Stimulated activated CD4-positive, alpha-beta T cell treated with anti-CD3 and anti-CD28 coated beads, Interleukin-2, amount 100 ng/mL, for 48 hours (primary cell): ENCODE results near the gene ELAVL1.
"Not testable (repeated sequence)": the region's sequence is repeated elsewhere in the genome, so short reads cannot be mapped to it uniquely, and the experiment has no call there.

Source experiments
- DNase-seq, 2 donors: peaks; one replicate each; pipeline ENCODE4 v3.0.0-alpha.2; 2020

ELAVL1 gene

GRCh38 chr19:8005534-8006256, at the start of gene ELAVL1:
TSS of gene ELAVL1 (minus strand) at chr19:8005641. CDS start at chr19:7991815, 13,826 bp downstream.
- peak; percentile 86 to 91 for DNase-seq

DNA sequence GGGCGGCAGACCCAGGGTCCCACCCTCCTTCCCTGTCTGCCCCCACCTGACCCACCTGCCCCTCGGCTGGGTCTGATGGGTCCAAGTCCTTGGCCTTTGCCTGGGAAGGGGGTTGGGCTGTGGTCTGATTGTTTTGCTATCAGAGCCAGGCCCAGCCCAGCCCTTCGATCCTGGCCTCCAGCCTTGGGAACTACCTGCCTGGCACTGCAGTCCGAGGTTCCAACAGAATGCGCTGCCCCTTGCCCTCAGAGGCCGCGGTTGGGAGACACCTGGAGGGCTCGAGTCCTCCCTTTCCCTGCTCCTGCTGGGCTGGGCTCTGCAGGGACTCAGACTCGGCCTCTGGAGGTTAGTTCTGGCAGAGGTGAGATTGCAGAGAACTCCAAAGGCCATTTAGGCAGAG, 48.7 kb upstream of the ELAVL1 start:
- DNase-seq = no peak

DNA sequence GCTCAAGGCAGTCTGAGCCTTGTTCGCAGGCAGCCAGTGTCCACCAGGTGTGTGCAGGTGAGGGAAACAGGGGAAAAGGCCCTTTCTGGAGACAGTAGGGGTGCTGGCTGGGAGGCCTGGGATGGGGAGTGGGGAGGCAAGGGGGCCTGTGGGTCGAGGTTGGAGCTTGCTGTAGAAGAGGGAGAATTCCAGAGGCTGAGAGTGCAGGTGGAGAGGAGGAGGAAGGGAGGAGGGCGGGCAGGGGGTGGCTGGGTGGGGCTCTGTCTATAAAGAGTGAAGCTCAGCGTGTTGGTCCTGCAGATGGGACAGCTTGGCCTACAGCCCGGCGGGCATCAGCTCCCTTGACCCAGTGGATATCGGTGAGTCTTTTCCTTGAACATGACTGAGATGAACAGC, 47.0 kb upstream of the ELAVL1 start, which contains the start of gene CCL25:
Gene CCL25, plus strand, starts transcription at position 297 of the 396 bp plus-strand sequence. CDS start 290 bp downstream, outside the sequence.
- no peak for DNase-seq

DNA sequence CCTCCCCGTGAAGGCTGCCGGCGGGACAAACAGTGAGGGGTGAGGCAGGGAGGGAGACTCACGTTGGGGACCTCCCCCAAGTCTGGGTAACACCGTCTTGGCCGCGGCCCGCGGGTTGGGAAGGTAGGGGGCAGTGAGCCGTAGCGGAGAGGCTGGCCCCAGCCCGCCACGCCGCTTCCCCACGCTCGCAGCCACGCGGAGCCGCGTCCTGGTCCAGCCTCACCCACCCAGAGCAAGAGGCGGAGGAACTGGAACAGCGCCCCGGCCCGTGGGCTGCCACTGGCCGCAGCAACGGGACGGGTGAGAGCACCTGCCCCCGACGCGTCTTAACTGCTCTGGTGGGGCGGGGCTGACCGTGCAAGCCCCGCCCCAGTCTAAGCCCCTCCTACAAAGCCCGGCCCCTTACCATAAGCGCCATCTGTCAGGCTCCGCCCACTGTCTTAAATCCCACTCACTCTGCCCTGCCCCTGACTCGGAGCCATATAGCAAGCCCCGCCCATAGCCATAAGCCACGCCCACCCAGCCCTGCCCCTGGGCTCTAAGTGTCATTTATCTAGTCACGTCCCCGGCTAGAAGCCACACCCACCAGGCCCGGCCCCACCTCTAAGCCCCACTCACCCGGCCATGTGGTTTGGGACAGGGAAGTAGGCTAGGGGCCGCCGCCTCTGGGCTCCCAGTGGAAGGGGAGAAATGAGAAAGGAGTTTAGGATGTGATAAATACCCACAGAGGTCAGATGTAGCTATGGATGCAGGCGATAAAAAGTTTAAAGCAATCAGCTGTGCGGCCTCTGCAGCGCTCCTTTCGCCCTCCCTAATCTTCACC, 45.0 kb upstream of the ELAVL1 start:
- peak; percentile 85 to 93 for DNase-seq

- DNase-seq = no peak
Observed at GRCh38 chr19:8046569-8047165, 41.2 kb upstream of the ELAVL1 start.

DNA sequence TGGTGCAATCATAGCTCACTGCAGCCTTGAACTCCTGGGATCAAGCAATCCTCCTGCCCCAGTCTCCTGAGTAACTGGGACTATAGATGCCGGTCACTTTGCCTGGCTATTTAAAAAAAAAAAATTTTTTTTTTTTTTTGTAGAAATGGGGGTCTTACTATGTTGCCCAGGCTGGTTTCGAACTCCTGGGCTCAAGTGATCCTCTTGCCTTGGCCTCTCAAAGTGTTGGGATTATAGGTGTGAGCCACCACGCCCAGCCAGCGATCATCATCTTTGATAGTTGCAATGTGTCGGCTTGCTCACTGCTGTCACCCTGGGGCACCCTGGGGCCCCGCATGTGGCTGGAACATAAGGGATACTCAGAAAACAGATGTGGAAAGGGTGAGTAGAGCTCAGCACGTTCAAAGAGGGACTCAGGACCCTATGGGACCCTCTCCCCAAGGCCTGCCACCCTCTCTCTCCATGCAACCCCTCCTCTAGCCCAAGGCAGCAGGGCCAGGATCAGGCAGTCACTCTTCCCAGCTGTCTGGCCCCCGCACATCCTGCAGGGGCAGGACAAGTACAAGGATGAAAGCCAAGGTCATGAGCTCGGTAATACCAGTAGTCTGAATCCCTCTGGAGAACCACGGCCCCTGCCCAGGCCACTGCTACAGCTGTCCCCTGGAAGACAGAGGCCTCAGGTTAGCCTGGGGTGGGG, 40.6 kb upstream of the ELAVL1 start:
- no peak for DNase-seq

GRCh38 chr19:8044018-8044417, 38.6 kb upstream of the ELAVL1 start:
- no peak for DNase-seq

- no peak for DNase-seq
Observed at GRCh38 chr19:8042900-8043299, 37.5 kb upstream of the ELAVL1 start.

GRCh38 chr19:8041531-8041931, 36.1 kb upstream of the ELAVL1 start:
- no peak for DNase-seq

DNA sequence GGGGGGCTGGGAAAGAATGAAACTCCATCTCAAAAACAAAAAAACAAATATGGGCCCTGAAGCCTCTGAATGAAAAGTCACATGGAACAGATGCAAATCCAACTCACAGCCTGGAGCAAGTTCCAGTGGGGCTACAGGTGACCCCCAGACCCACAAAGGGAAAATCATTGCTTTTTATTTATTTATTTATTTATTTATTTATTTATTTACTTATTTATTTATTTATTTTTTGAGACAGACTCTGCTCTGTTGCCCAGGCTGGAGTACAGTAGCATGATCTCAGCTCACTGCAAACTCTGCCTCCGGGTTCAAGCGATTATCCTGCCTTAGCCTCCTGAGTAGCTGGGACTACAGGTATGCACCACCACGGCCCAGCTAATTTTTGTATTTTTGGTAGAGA, 33.8 kb upstream of the ELAVL1 start:
- no peak for DNase-seq

- no peak for DNase-seq
Observed at GRCh38 chr19:8038815-8039214, 33.4 kb upstream of the ELAVL1 start.

DNA sequence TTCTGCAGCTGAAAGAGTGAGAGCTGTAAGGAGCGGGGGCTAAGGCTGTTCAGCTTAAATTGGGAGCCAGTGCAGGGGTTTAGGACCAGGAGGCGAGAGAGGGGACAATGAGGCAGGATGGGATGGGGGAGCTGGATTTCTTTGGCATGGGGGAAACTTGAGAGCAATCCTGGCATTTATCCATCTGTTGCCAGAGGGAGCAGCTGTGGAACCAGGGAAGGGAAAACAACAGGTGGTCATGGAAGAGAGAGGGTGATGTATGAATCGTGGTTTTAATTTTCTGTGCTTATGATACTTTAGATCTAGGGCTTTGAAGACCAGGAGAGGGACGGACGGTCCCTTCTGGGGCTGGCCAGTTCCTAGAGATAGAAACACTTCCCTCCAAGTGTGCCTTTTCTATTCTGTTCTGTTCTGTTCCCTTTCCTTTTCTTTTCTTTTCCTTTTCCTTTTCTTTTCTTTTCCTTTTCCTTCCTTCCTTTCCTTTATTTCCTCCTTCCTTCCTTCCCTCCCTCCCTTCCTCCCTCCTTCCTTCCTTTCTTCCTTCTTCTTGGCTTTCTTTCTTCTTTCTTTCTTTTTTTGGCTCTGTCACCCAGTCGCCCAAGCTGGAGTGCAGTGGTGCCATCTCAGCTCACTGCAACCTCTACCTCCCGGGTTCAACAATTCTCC, 31.1 kb upstream of the ELAVL1 start:
- no peak for DNase-seq

- DNase-seq = no peak
Observed at GRCh38 chr19:8034178-8034525, 28.7 kb upstream of the ELAVL1 start.

- DNase-seq = not testable (repeated sequence)
Observed at GRCh38 chr19:8033287-8034177, 28.1 kb upstream of the ELAVL1 start.

GRCh38 chr19:8030960-8031359, 25.5 kb upstream of the ELAVL1 start:
- DNase-seq = no peak

- DNase-seq = no peak
Observed at GRCh38 chr19:8028951-8029491, 23.6 kb upstream of the ELAVL1 start.

DNA sequence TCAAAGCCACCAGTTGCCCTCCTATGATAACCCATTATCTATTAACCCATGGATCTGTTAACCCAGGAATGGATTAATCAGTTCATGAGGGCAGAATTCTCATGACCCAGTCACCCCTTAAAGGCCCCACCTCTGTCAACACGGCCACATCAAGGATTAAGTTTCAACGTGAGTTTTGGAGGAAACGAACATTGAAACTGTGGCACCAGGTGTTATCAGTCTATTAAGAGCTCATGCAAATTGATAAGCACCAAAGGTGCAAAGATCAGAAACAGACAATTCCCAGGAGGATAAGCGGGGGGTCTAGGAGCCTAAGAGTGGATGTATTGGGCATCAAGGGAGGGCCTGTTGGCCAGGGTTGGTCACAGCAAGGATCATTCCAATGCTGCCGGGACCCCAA, 19.9 kb upstream of the ELAVL1 start:
- no peak for DNase-seq

GRCh38 chr19:8024256-8024655, 18.8 kb upstream of the ELAVL1 start:
- DNase-seq = not testable (repeated sequence)

GRCh38 chr19:8023371-8023770, 17.9 kb upstream of the ELAVL1 start:
- no peak for DNase-seq

DNA sequence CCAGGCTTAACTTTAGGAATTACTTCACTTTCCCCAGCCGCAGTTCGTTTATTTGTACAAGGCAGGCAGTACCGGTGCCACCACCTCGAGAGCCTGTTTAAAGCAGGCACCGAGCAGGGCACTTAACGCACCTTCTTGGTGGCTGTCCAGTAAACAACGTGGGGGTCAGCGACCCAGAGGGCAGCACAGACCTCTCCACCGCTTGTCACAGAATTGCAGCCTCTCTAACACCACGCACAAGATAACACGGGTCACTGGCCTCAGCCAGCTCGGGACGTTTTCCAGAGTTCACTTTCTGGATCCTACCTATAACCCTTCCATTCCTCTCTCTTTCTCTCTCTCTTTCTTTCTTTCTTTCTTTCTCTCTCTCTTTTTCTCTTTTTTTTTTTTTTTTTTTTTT, 16.8 kb upstream of the ELAVL1 start:
- DNase-seq = no peak

- DNase-seq = no peak
Observed at GRCh38 chr19:8021374-8021773, 15.9 kb upstream of the ELAVL1 start.
